Measurements from ENCODE around the gene ZNF280C.

The ZNF280C gene

GRCh38 chrX:130165181-130165702, 103.5 kb downstream of the ZNF280C start:
- TF ChIP-seq CTCF (IDR thresholded peaks at IDR 0.05) = no peak
- peak overlapping the region; percentile 71 for H3K4me3 ChIP-seq
- no peak for DNase-seq (ENCODE audit: low spot score)
- peak overlapping the region; percentile 66 to 93 for H3K27ac ChIP-seq

- Histone ChIP-seq H3K27ac (no peak overlapping the region), H3K4me3 (no peak overlapping the region)
- no peak for DNase-seq (ENCODE audit: low spot score)
- no peak for TF ChIP-seq CTCF (IDR thresholded peaks at IDR 0.05)
Observed at GRCh38 chrX:130163398-130163797, 105.3 kb downstream of the ZNF280C start.

DNA sequence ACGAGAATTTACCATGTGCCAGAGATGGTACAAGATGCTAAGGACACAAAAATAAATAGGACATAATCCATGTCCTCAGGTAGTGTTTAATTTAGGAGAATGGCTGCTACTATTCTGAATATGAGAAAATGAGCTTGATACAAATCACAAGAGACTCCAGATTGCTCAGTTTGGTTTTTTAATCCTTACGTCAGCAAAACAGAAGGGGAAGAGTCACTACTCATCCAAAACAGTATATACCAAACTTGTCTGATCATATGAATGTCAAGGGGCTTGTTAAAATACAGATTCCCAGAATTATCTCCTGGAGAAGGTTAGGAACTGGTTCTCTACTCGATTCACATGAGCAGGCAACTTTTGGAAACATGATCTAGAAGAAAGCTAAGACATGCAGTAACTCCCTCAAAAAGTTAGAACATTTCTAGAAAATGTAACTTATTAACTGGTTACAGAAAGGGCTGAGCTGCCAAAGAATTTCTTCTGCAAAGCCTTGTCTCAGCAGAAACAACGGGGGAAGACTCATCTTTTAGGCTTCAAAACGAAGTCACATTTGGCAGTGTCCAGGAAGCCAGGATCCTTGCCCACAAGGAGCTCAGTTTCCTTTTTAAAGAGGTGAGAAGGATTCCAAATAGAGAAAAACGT, 106.5 kb downstream of the ZNF280C start:
- H3K27ac ChIP-seq = no peak overlapping the region
- DNase-seq (ENCODE audit: low spot score) = no peak
- no peak for TF ChIP-seq CTCF (IDR thresholded peaks at IDR 0.05)
- no peak overlapping the region for H3K4me3 ChIP-seq

GRCh38 chrX:130159776-130160175, 108.9 kb downstream of the ZNF280C start:
- Histone ChIP-seq H3K27ac (no peak overlapping the region), H3K4me3 (no peak overlapping the region)
- TF ChIP-seq CTCF (IDR thresholded peaks at IDR 0.05) = no peak
- DNase-seq (ENCODE audit: low spot score) = no peak

GRCh38 chrX:130158311-130158710, 110.4 kb downstream of the ZNF280C start:
- no peak for DNase-seq (ENCODE audit: low spot score)
- TF ChIP-seq CTCF (IDR thresholded peaks at IDR 0.05) = no peak
- H3K27ac ChIP-seq = no peak overlapping the region
- H3K4me3 ChIP-seq = no peak overlapping the region

- Histone ChIP-seq H3K27ac (no peak overlapping the region), H3K4me3 (no peak overlapping the region)
- no peak for TF ChIP-seq CTCF (IDR thresholded peaks at IDR 0.05)
- no peak for DNase-seq (ENCODE audit: low spot score)
Observed at GRCh38 chrX:130155564-130155963, 113.1 kb downstream of the ZNF280C start.

All from coronary artery (tissue), 2 donors.